Measurements from ENCODE around the gene PLEKHG4. TPM values are rescaled to one million over a fixed set of nuclear protein-coding genes. Genes with fewer than 3 reads are reported as not detected.
A peak's percentile ranks its signal among the peaks of the same experiment; 100 is the strongest.

Gene PLEKHG4
- total and polyA plus RNA-seq, 10 of the 15 experiments (the other 5 are each of a cell fraction or from before 2014, with no cell fraction given), result 0.14 to 2.6 (median 0.99) TPM

DNA sequence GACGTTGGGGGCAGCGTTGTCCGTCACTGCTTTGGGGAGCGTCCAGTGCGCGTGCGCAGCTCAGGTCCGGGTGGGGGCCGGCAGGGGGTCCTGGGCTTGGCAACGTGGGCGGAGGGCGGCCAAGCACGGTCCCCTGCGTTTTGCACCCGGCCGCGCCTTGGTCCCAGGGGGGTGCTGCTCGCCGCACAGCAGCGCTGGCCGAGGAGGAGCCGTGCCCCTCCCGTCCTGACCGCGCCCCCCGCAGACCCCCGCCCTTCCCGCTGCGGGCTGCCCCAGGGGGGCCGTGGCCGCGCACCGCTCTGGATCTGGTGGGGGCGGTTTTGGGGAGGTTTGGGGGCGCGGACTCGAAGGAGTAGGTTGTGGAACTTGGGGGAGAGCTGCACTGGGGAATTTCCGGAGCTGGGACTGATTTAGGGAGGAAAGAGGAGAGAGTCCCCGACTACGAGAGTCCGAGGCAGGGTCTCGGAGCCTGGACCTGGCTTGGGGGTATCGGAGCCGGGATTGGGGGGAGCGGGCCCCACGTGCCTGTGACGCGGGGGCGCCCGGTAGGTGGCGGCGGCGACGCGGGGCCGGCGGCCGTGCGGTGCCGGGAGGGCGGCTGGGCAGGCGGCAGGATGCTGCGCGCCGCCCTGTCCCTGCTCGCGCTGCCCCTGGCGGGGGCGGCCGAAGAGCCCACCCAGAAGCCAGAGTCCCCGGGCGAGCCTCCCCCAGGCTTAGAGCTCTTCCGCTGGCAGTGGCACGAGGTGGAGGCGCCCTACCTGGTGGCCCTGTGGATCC lies 30.7 kb upstream of the PLEKHG4 start, which contains the start of gene SLC9A5:
SLC9A5 (plus strand) TSS at position 579 of the 777 bp plus-strand sequence; CDS start at position 615, 36 bp downstream.
- peaks cover 30% of the 10 kb centered on the region for H3K4me1 ChIP-seq (ENCODE audit: control insufficient read depth, insufficient read depth, low read length)
- no peak for ATAC-seq
- no peak for TF ChIP-seq HDGF (IDR thresholded peaks at IDR 0.05)
- TF ChIP-seq RELA (IDR thresholded peaks at IDR 0.05; ENCODE audit: borderline replicate concordance, partially characterized antibody), result no peak
- TF ChIP-seq NR2C1 (IDR thresholded peaks at IDR 0.05), result no peak
- TF ChIP-seq ESRRA (IDR thresholded peaks at IDR 0.05; ENCODE audit: low read length), result no peak
- no peak for TF ChIP-seq ZZZ3 (IDR thresholded peaks at IDR 0.05; ENCODE audit: control insufficient read depth, insufficient read length, low read depth)
- TF ChIP-seq LARP7 (IDR thresholded peaks at IDR 0.05), result peak; percentile 82
- no peak for TF ChIP-seq MTA3 (IDR thresholded peaks at IDR 0.05; ENCODE audit: borderline replicate concordance, low read length)
- no peak for TF ChIP-seq ETV6 (conservative IDR thresholded peaks at IDR 0.05 in 1 of 2, IDR thresholded peaks at IDR 0.05 in 1 of 2; ENCODE audit: borderline replicate concordance in 1 of 2, low read depth in 1 of 2)
- TF ChIP-seq, protein P1, sequence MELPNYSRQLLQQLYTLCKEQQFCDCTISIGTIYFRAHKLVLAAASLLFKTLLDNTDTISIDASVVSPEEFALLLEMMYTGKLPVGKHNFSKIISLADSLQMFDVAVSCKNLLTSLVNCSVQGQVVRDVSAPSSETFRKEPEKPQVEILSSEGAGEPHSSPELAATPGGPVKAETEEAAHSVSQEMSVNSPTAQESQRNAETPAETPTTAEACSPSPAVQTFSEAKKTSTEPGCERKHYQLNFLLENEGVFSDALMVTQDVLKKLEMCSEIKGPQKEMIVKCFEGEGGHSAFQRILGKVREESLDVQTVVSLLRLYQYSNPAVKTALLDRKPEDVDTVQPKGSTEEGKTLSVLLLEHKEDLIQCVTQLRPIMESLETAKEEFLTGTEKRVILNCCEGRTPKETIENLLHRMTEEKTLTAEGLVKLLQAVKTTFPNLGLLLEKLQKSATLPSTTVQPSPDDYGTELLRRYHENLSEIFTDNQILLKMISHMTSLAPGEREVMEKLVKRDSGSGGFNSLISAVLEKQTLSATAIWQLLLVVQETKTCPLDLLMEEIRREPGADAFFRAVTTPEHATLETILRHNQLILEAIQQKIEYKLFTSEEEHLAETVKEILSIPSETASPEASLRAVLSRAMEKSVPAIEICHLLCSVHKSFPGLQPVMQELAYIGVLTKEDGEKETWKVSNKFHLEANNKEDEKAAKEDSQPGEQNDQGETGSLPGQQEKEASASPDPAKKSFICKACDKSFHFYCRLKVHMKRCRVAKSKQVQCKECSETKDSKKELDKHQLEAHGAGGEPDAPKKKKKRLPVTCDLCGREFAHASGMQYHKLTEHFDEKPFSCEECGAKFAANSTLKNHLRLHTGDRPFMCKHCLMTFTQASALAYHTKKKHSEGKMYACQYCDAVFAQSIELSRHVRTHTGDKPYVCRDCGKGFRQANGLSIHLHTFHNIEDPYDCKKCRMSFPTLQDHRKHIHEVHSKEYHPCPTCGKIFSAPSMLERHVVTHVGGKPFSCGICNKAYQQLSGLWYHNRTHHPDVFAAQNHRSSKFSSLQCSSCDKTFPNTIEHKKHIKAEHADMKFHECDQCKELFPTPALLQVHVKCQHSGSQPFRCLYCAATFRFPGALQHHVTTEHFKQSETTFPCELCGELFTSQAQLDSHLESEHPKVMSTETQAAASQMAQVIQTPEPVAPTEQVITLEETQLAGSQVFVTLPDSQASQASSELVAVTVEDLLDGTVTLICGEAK (IDR thresholded peaks at IDR 0.05; ENCODE audit: borderline replicate concordance), result no peak
- TF ChIP-seq, protein P2, sequence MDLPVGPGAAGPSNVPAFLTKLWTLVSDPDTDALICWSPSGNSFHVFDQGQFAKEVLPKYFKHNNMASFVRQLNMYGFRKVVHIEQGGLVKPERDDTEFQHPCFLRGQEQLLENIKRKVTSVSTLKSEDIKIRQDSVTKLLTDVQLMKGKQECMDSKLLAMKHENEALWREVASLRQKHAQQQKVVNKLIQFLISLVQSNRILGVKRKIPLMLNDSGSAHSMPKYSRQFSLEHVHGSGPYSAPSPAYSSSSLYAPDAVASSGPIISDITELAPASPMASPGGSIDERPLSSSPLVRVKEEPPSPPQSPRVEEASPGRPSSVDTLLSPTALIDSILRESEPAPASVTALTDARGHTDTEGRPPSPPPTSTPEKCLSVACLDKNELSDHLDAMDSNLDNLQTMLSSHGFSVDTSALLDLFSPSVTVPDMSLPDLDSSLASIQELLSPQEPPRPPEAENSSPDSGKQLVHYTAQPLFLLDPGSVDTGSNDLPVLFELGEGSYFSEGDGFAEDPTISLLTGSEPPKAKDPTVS (IDR thresholded peaks at IDR 0.05; ENCODE audit: low read depth, low read length), result no peak
- TF ChIP-seq, protein P3, sequence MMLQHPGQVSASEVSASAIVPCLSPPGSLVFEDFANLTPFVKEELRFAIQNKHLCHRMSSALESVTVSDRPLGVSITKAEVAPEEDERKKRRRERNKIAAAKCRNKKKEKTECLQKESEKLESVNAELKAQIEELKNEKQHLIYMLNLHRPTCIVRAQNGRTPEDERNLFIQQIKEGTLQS (IDR thresholded peaks at IDR 0.05; ENCODE audit: borderline replicate concordance, extremely low read depth, low read depth, low read length), result 0 out of 2 replicates have a peak, but pooled peaks have one; percentile 3
- TF ChIP-seq RUNX3 (IDR thresholded peaks at IDR 0.05; ENCODE audit: low read length), result no peak
- TF ChIP-seq, protein P4, sequence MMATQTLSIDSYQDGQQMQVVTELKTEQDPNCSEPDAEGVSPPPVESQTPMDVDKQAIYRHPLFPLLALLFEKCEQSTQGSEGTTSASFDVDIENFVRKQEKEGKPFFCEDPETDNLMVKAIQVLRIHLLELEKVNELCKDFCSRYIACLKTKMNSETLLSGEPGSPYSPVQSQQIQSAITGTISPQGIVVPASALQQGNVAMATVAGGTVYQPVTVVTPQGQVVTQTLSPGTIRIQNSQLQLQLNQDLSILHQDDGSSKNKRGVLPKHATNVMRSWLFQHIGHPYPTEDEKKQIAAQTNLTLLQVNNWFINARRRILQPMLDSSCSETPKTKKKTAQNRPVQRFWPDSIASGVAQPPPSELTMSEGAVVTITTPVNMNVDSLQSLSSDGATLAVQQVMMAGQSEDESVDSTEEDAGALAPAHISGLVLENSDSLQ (IDR thresholded peaks at IDR 0.05), result no peak

More for the DNA sequence above, 30.7 kb upstream of the PLEKHG4 start, which contains the start of gene SLC9A5:
- Histone ChIP-seq H4K20me1 (ENCODE audit: control insufficient read depth, insufficient read depth) (no peaks in the 10 kb centered on the region), H3K9ac (ENCODE audit: control insufficient read depth, insufficient read depth, low read length) (peak within 1 kb of the TSS; percentile 66), H3K9me3 (replicated peaks; ENCODE audit: control insufficient read depth, insufficient read depth, low read length) (no peaks in the 10 kb centered on the region), H3K36me3 (ENCODE audit: control insufficient read depth in 2 of 2, insufficient read depth in 2 of 2, low read length in 1 of 2) (no peaks in the 10 kb centered on the region), H3K27me3 (replicated peaks in 1 of 2; ENCODE audit: control insufficient read depth in 2 of 2, insufficient read depth in 2 of 2, low read length in 1 of 2) (no peaks in the 10 kb centered on the region; a peak in 1 of 4 replicates), H3K4me3 (peak within 1 kb of the TSS; percentile 80), H2AFZ (ENCODE audit: control insufficient read depth, low read depth, low read length) (peak within 1 kb of the TSS; percentile 83), H3K79me2 (ENCODE audit: control insufficient read depth, insufficient read depth, low read length) (peaks cover 24% of the 10 kb centered on the region), H3K27ac (ENCODE audit: control insufficient read depth, insufficient read depth) (no peak within 1 kb of the TSS), H3K4me2 (ENCODE audit: control insufficient read depth, insufficient read depth) (peak within 1 kb of the TSS; percentile 92)
- SMC1A ChIA-PET (ENCODE audit: uncharacterized antibody, unreplicated experiment), result interaction anchor here (1.7 to 4.1 kb wide), 3 partner anchors 12 to 21 kb away, joined by 6 to 21 read pairs (median 7); partner anchors contain the start of gene TMEM208
- POLR2A ChIA-PET, result interaction anchor here (1.3 to 8.0 kb wide), 2 partner anchors 12 to 22 kb away, joined by 4 to 100 read pairs; partner anchors contain the start of gene TMEM208
- CTCF ChIA-PET, result interaction anchor here (1.1 to 4.9 kb wide), 5 partner anchors 12 to 91 kb away, joined by 3 to 29 read pairs (median 6); partner anchors contain the start of genes PLEKHG4 and TMEM208
- RAD21 ChIA-PET (ENCODE audit: unreplicated experiment), result interaction anchor here (1.3 to 1.9 kb wide), 3 partner anchors 12 to 90 kb away, joined by 3 to 10 read pairs (median 8); no protein-coding TSS in a partner anchor
- no peak for DNase-seq (ENCODE audit: low read depth, low spot score)
- FAIRE-seq, result no peak
- no TSS peak for BruUV-seq (replicated peaks)
- intact Hi-C loops (cut with micrococcal nuclease; ENCODE audit: unreplicated experiment) (no loop called here), in situ Hi-C loops (cut with MboI) (no loop called here)
- WGBS (ENCODE audit: insufficient coverage, insufficient replicate concordance, low lambda C conversion rate, missing lambda C conversion rate), result 2% methylated on average over 52 of the region's 75 CpGs
